NCI-H2171 (cell line): ENCODE measurements around the gene HUS1.
"Not testable (repeated sequence)": the region's sequence is repeated elsewhere in the genome, so short reads cannot be mapped to it uniquely, and the experiment has no call there.

ENCODE experiments used
- DNase-seq: peaks from one replicate; lab custom pipeline; 2025; lab: John Stamatoyannopoulos, UW

HUS1 gene

GRCh38 chr7:47923081-47923875 is 56.1 kb downstream of the HUS1 start:
- not testable (repeated sequence) for DNase-seq

DNA sequence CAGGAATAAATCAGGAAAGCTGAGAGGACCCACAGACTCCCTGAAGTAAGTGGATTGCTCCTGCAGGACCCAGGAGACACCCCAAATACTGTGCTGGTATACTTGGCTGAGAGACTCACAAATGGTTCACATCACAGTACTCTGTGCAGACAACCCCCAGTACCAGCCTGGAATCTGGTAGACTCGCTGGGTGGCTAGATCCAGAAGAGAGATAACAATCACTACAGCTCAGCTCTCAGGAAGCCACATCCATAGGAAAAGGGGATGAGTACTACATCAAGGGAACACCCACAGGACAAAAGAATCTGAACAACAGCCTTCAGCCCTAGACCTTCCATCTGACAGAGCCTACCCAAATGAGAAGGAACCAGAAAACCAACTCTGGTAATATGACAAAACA is 62.9 kb downstream of the HUS1 start:
- DNase-seq = not testable (repeated sequence)

GRCh38 chr7:47915616-47915976 is 63.8 kb downstream of the HUS1 start:
- DNase-seq = no peak

DNA sequence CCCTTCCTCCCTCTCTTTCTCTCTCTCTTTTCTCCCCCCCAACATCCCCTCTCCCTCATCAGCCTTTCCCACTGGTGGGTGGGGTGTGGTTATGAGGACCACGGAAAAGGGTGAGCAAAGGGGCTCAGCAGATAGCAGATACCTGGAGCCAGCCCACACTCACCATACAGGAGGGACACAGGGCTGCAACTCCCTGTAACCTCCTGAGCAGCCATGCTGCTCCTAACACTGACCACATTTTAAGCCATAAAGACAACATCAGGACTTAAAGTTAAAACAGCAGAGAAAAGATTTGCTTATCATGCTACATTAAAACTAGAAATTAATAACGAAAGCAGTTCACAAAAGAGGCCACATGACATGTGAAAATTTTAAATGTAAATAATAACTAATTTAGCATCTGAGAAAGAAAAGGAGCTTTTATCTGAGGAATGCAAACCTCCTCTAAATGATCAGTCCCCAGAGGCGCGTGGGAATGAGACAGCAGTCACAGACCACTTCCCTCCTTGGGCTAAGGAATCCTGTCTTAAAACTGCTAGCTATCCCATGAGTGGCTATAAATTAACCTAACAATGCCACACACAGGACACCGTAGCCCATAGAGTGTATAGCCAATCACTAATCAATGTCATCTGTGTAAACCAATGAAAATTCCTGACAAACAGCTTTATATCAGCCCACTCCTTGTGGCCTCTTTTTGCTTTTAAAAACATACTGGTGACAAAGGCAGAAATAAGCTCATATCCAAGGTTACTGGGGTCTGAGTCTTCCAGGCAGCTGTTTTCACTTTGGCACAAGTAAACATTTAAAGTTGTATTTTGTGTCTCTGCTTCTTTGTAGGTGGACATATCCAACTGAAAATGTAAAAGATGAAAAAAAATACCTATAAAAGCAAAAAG is 64.4 kb downstream of the HUS1 start:
- no peak for DNase-seq
